CD4-positive, alpha-beta T cell (primary cell): ENCODE results near the gene MSI2. TPM values are rescaled to one million over a fixed set of nuclear protein-coding genes. Genes with fewer than 3 reads are reported as not detected.

Source experiments
- ATAC-seq: fragments of 200-7000 bp; cut with Tn5 transposase; one replicate; pipeline ENCODE4 v1.10.0; 2022; ENCODE audit warnings: mild to moderate bottlenecking; ENCODE audit not compliant: poor library complexity
- CTCF ChIA-PET: fragments of 350-600 bp; sonication (Branson Sonifier 250); formaldehyde crosslinking; loops from one replicate; lab custom pipeline; 2021; ENCODE audit warnings: antibody characterized with exemption, inconsistent platforms; lab: Charles Lee
- POLR2A ChIA-PET: fragments of 350-600 bp; sonication (Branson Sonifier 250); formaldehyde crosslinking; loops from one replicate; lab custom pipeline; 2021; ENCODE audit warnings: antibody characterized with exemption, inconsistent platforms; lab: Charles Lee
- DNase-seq, 14 experiments: peaks; one replicate each; pipeline ENCODE4 v3.0.0-alpha.2; 2013 to 2020; ENCODE audit warnings: mixed read lengths in 2 of 14
- H3K27ac ChIP-seq, 2 donors: one replicate each; pipeline versions ENCODE4 v1.5.1 to v1.7.0; 2013; ENCODE audit warnings: low read length in 2 of 2, low read depth in 1 of 2, mild to moderate bottlenecking in 1 of 2
- H3K27me3 ChIP-seq, 2 experiments: 1 replicate in 1 of 2; 2 replicates in 1 of 2; pipeline versions ENCODE4 v1.6.1 to v1.7.0; 2013; ENCODE audit warnings: low read length in 2 of 2, control low read depth in 1 of 2, mild to moderate bottlenecking in 1 of 2, moderate library complexity in 1 of 2; ENCODE audit not compliant: insufficient read depth in 2 of 2, control insufficient read depth in 1 of 2
- H3K36me3 ChIP-seq: one replicate; pipeline ENCODE4 v1.6.1; 2013; ENCODE audit warnings: low read length, control low read depth; ENCODE audit not compliant: insufficient read depth
- H3K4me1 ChIP-seq: one replicate; pipeline ENCODE4 v1.6.1; 2013; ENCODE audit warnings: low read length, control low read depth; ENCODE audit not compliant: insufficient read depth
- H3K4me3 ChIP-seq: one replicate; pipeline ENCODE4 v1.5.1; 2013; ENCODE audit warnings: mild to moderate bottlenecking, low read length, moderate library complexity
- H3K9me3 ChIP-seq, 2 experiments: 1 replicate in 1 of 2; 2 replicates in 1 of 2; pipeline versions ENCODE4 v1.6.1 to v1.7.0; 2013; ENCODE audit warnings: low read length in 2 of 2, mild to moderate bottlenecking in 2 of 2, control low read depth in 1 of 2, moderate library complexity in 1 of 2; ENCODE audit not compliant: control insufficient read depth in 1 of 2, insufficient read depth in 1 of 2
- H3K27ac Mint-ChIP-seq: one replicate; pipeline ENCODE4 v1.8.0; 2020; ENCODE audit warnings: mixed read lengths
- H3K27me3 Mint-ChIP-seq: one replicate; pipeline ENCODE4 v1.8.0; 2021; ENCODE audit warnings: mixed read lengths
- H3K36me3 Mint-ChIP-seq: one replicate; pipeline ENCODE4 v1.8.0; 2021; ENCODE audit warnings: low read depth, mixed read lengths
- H3K4me1 Mint-ChIP-seq: one replicate; pipeline ENCODE4 v1.8.0; 2021; ENCODE audit warnings: low read depth, mixed read lengths
- H3K4me3 Mint-ChIP-seq: one replicate; pipeline ENCODE4 v1.8.0; 2020; ENCODE audit warnings: mild to moderate bottlenecking, mixed read lengths
- H3K9me3 Mint-ChIP-seq: one replicate; pipeline ENCODE4 v1.8.0; 2020; ENCODE audit warnings: mixed read lengths
- intact Hi-C, 2 experiments: fragments of 100-400 bp; cut with DNase I in 1 of 2; cut with micrococcal nuclease in 1 of 2; formaldehyde crosslinking; loops; one replicate each; pipeline versions ENCODE4 v1.15.1 to v1.9.0; 2023 to 2025; cut with DNase I, micrococcal nuclease
- total RNA-seq, 174 experiments: library from RNA in 2 of 174; stranded (reverse) in 2 of 174; gene quantifications; one replicate each; pipeline ENCODE4 v1.2.3 and lab custom pipeline; 2021 to 2026
- TF ChIP-seq, protein P1 (sequence below): fragments of 200-600 bp; IDR thresholded peaks from one replicate; pipeline ENCODE4 v1.8.0; 2022; ENCODE audit warnings: antibody characterized with exemption, mild to moderate bottlenecking

Gene MSI2
- total RNA-seq, 2 experiments from 2014 or later = 129 to 132 TPM

DNA sequence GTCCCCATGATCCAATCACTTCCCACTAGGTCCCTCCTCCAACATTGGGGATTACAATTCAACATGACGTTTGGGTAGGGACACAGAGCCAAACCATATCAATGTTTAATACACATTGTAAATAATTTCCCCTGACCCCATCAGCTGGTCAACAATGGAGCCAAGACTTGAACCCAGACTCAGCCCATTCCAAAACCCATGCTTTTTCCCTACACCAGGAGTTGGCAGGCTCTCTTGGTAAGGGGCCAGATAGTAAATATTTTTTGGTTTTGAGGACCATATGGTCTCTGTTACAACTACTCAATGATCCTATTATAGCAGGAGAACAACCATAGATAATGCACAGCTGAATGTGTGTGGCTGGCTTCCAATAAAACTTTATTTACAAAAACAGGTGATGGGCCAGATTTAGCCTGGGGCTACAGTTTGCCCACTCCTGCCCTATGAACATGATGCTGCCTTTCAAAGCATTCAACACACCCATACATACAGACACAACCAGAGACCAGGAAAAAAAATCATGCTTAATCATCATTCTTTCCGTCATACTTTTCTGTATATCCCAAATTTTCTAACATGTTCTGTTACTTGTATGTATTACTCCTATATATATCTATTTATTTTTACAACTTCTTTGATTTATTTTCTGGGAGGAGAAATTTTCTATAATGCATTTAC, 22.1 kb upstream of the MSI2 start:
- Mint-ChIP-seq H3K36me3 (no peaks in the 10 kb centered on the region), H3K9me3 (no peaks in the 10 kb centered on the region), H3K4me1 (no peaks in the 10 kb centered on the region), H3K27ac (no peak overlapping the region), H3K4me3 (no peak overlapping the region), H3K27me3 (peaks cover 41% of the 10 kb centered on the region)
- ChIA-PET CTCF (interaction anchor here (1.5 kb wide), 1 partner anchor 9 kb away, joined by 5 read pairs; no protein-coding TSS in a partner anchor), POLR2A (no interaction called here)
- Histone ChIP-seq H3K4me3 (no peak overlapping the region), H3K27ac (no peak overlapping the region), H3K27me3 (peaks cover 7 to 9% of the 10 kb centered on the region in 2 experiments), H3K36me3 (no peaks in the 10 kb centered on the region), H3K9me3 (no peaks in the 10 kb centered on the region), H3K4me1 (no peaks in the 10 kb centered on the region)
- intact Hi-C loops = no loop called here
- DNase-seq = no peak
- TF ChIP-seq, protein P1, sequence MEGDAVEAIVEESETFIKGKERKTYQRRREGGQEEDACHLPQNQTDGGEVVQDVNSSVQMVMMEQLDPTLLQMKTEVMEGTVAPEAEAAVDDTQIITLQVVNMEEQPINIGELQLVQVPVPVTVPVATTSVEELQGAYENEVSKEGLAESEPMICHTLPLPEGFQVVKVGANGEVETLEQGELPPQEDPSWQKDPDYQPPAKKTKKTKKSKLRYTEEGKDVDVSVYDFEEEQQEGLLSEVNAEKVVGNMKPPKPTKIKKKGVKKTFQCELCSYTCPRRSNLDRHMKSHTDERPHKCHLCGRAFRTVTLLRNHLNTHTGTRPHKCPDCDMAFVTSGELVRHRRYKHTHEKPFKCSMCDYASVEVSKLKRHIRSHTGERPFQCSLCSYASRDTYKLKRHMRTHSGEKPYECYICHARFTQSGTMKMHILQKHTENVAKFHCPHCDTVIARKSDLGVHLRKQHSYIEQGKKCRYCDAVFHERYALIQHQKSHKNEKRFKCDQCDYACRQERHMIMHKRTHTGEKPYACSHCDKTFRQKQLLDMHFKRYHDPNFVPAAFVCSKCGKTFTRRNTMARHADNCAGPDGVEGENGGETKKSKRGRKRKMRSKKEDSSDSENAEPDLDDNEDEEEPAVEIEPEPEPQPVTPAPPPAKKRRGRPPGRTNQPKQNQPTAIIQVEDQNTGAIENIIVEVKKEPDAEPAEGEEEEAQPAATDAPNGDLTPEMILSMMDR = no peak
- no peak for ATAC-seq

DNA sequence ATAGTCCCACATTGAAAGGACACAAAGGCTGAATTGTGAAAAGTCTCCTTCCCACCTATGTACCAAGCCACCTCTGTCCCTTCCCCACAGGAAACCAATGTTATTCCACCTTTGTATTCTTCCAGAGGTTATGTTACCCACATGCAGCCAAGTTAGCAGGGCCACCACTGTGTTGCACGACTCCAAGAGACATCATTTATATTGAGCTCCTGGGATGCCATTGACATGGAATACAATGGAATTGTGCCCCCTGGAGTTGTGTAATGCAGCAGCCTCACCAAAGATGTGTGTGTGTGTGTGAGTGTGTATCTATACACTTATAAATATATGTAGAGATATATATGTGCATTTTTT, 21.6 kb upstream of the MSI2 start:
- Histone ChIP-seq H3K4me1 (no peaks in the 10 kb centered on the region), H3K9me3 (no peaks in the 10 kb centered on the region), H3K27me3 (peaks cover 7 to 9% of the 10 kb centered on the region in 2 experiments), H3K36me3 (no peaks in the 10 kb centered on the region), H3K27ac (no peak overlapping the region), H3K4me3 (no peak overlapping the region)
- Mint-ChIP-seq H3K4me3 (no peak overlapping the region), H3K27ac (no peak overlapping the region), H3K9me3 (no peaks in the 10 kb centered on the region), H3K27me3 (peaks cover 41% of the 10 kb centered on the region), H3K36me3 (no peaks in the 10 kb centered on the region), H3K4me1 (no peaks in the 10 kb centered on the region)
- POLR2A ChIA-PET = no interaction called here
- CTCF ChIA-PET = interaction anchor here (1.5 kb wide), 1 partner anchor 8 kb away, joined by 5 read pairs; no protein-coding TSS in a partner anchor
- TF ChIP-seq, protein P1 = no peak
- no peak for DNase-seq
- no peak for ATAC-seq
- intact Hi-C loops = no loop called here

DNA sequence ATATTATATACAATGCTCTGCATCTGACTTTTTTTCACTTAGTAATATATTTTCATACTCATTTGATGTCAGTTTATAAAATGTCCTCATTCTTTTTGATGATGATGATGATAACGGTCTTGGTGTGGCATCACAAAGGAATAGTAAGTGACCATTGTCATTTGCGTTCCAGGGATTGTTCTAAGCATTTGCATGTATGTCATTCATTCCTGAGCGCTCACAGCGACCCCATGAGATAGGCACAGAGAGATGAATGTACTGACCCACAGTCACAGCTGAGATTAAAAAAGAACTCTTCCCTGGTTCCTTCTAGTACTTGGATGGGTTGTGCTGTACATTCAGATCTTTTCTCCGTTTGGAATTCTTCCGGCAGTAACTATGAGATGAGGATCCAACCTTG, 21.2 kb upstream of the MSI2 start:
- H3K27me3 ChIP-seq = peaks cover 7 to 9% of the 10 kb centered on the region in 2 experiments
- no peak for DNase-seq
- no peak for ATAC-seq
- ChIA-PET POLR2A (no interaction called here), CTCF (interaction anchor here (1.5 kb wide), 1 partner anchor 8 kb away, joined by 5 read pairs; no protein-coding TSS in a partner anchor)
- no peaks in the 10 kb centered on the region for H3K9me3 Mint-ChIP-seq
- H3K4me3 ChIP-seq = no peak overlapping the region
- H3K27ac Mint-ChIP-seq = no peak overlapping the region
- no peak overlapping the region for H3K27ac ChIP-seq
- no peak overlapping the region for H3K4me3 Mint-ChIP-seq
- no peaks in the 10 kb centered on the region for H3K9me3 ChIP-seq
- intact Hi-C loops = no loop called here
- H3K36me3 ChIP-seq = no peaks in the 10 kb centered on the region
- no peaks in the 10 kb centered on the region for H3K4me1 ChIP-seq
- no peaks in the 10 kb centered on the region for H3K36me3 Mint-ChIP-seq
- TF ChIP-seq, protein P1 = no peak
- peaks cover 41% of the 10 kb centered on the region for H3K27me3 Mint-ChIP-seq
- no peaks in the 10 kb centered on the region for H3K4me1 Mint-ChIP-seq
